GM21825 (cell line): Measurements from ENCODE around the gene DMGDH.

Source experiments
- ATAC-seq: cut with Tn5 transposase; IDR thresholded peaks from one replicate; pipeline ENCODE4 v1.9.1; 2021; ENCODE audit warnings: mild to moderate bottlenecking, moderate library complexity; ENCODE audit not compliant: unreplicated experiment

Gene DMGDH

GRCh38 chr5:79069488-79070349 lies at the start of gene DMGDH, which contains the start of gene BHMT2:
TSS of gene DMGDH (minus strand) at chr5:79069674. CDS start at chr5:79069620, 54 bp downstream.
TSS of gene BHMT2 (plus strand) at chr5:79069767. CDS start at chr5:79069783, 16 bp downstream.
- ATAC-seq = no peak

- ATAC-seq = no peak
These were observed 43.2 kb upstream of the DMGDH start for GRCh38 chr5:79112703-79113058.

GRCh38 chr5:79111960-79112702 lies 42.7 kb upstream of the DMGDH start:
- ATAC-seq = no peak

GRCh38 chr5:79111387-79111959 lies 42.0 kb upstream of the DMGDH start, which contains the start of gene BHMT:
TSS of gene BHMT (plus strand) at chr5:79111809. CDS start at chr5:79111886, 77 bp downstream.
- no peak for ATAC-seq

GRCh38 chr5:79109527-79110492 lies 40.3 kb upstream of the DMGDH start:
- no peak for ATAC-seq

- no peak for ATAC-seq
These were observed 39.3 kb upstream of the DMGDH start for GRCh38 chr5:79108792-79109191.

GRCh38 chr5:79108086-79108485 lies 38.6 kb upstream of the DMGDH start:
- ATAC-seq = no peak

GRCh38 chr5:79107020-79107796 lies 37.7 kb upstream of the DMGDH start:
- ATAC-seq = no peak

- no peak for ATAC-seq
These were observed 36.4 kb upstream of the DMGDH start for GRCh38 chr5:79105868-79106267.

- no peak for ATAC-seq
These were observed 24.3 kb upstream of the DMGDH start for GRCh38 chr5:79093762-79094161.

- no peak for ATAC-seq
These were observed 21.6 kb upstream of the DMGDH start for GRCh38 chr5:79091064-79091463.

- ATAC-seq = no peak
These were observed 19.0 kb upstream of the DMGDH start for GRCh38 chr5:79088507-79088906.

- ATAC-seq = no peak
These were observed 16.6 kb upstream of the DMGDH start for GRCh38 chr5:79086116-79086515.

- no peak for ATAC-seq
These were observed 12.3 kb upstream of the DMGDH start for GRCh38 chr5:79081779-79082178.

- no peak for ATAC-seq
These were observed 11.3 kb upstream of the DMGDH start for GRCh38 chr5:79080804-79081203.

GRCh38 chr5:79077680-79078365 lies 8.3 kb upstream of the DMGDH start:
- ATAC-seq = no peak

- no peak for ATAC-seq
These were observed 7.3 kb upstream of the DMGDH start for GRCh38 chr5:79076819-79077218.

- no peak for ATAC-seq
These were observed 6.4 kb upstream of the DMGDH start for GRCh38 chr5:79075646-79076426.
